K562 (cell line): ENCODE results near the gene GDF15.

Experiments used
- CHD2 ChIP-seq: IDR thresholded peaks from 2 replicates; pipeline ENCODE4 v1.6.1; 2011; ENCODE audit warnings: low read depth, low read length
- CTCF ChIP-seq, 3 experiments: IDR thresholded peaks in 2 of 3; conservative IDR thresholded peaks in 1 of 3; 2 replicates each; pipeline ENCODE4 v1.5.1; 2011 to 2012; ENCODE audit warnings: low read length in 3 of 3, mild to moderate bottlenecking in 3 of 3, control low read depth in 2 of 3, improper control_type of control experiment in 1 of 3, inconsistent platforms in 1 of 3, low read depth in 1 of 3, mixed read lengths in 1 of 3, moderate library complexity in 1 of 3; ENCODE audit not compliant: insufficient read depth in 2 of 3
- MITF ChIP-seq: IDR thresholded peaks from 2 replicates; pipeline ENCODE4 v1.6.1; 2014; ENCODE audit warnings: antibody characterized with exemption
- POLR2AphosphoS5 ChIP-seq: IDR thresholded peaks from 2 replicates; pipeline ENCODE4 v1.6.1; 2011; ENCODE audit warnings: mild to moderate bottlenecking, low read depth, low read length, moderate library complexity; ENCODE audit not compliant: control insufficient read depth, insufficient read depth
- SOX6 ChIP-seq: fragments of 450-650 bp; IDR thresholded peaks from 2 replicates; pipeline ENCODE4 v1.6.1; 2014; ENCODE audit warnings: mild to moderate bottlenecking

- no peak for TF ChIP-seq POLR2AphosphoS5
- no peak for TF ChIP-seq MITF
- TF ChIP-seq CHD2: no peak
- no peak for TF ChIP-seq CTCF (IDR thresholded peaks at IDR 0.05 in 2 of 3, conservative IDR thresholded peaks at IDR 0.05 in 1 of 3; ENCODE audit: insufficient read depth in 2 of 3, low read depth in 1 of 3, low read length in 3 of 3)
- no peak for TF ChIP-seq SOX6
Observed at GRCh38 chr19:18351544-18351943, 34.4 kb upstream of the GDF15 start.
